ENCODE data around the gene C3. TPM values are rescaled to one million over a fixed set of nuclear protein-coding genes. Genes with fewer than 3 reads are reported as not detected.
"Not testable (repeated sequence)": the region's sequence is repeated elsewhere in the genome, so short reads cannot be mapped to it uniquely, and the experiment has no call there.

C3 gene
- polyA plus RNA-seq (ENCODE audit: insufficient read length) = 60.1 TPM

GRCh38 chr19:6720369-6721137 lies at the start of gene C3:
Gene C3, minus strand, starts transcription at chr19:6720650. Its CDS starts 61 bp downstream, at chr19:6720589.
- no peak for DNase-seq

GRCh38 chr19:6769006-6769619 lies 48.7 kb upstream of the C3 start:
- DNase-seq = no peak

- DNase-seq = no peak
These were observed 47.9 kb upstream of the C3 start for GRCh38 chr19:6768236-6768785.

GRCh38 chr19:6767357-6768235 lies 47.1 kb upstream of the C3 start, which contains the start of gene SH2D3A:
Gene SH2D3A, minus strand, starts transcription at chr19:6767435. Its CDS starts 3,687 bp downstream, at chr19:6763748.
- no peak for DNase-seq

- no peak for DNase-seq
These were observed 46.6 kb upstream of the C3 start for GRCh38 chr19:6767081-6767356.

GRCh38 chr19:6766357-6767080 lies 46.1 kb upstream of the C3 start:
- no peak for DNase-seq

GRCh38 chr19:6765738-6766356 lies 45.4 kb upstream of the C3 start:
- DNase-seq = no peak

- DNase-seq = not testable (repeated sequence)
These were observed 41.9 kb upstream of the C3 start for GRCh38 chr19:6762253-6762797.

GRCh38 chr19:6761053-6761676 lies 40.7 kb upstream of the C3 start:
- DNase-seq = no peak

- no peak for DNase-seq
These were observed 40.2 kb upstream of the C3 start for GRCh38 chr19:6760606-6761005.

- DNase-seq = no peak
These were observed 34.4 kb upstream of the C3 start for GRCh38 chr19:6754653-6755463.

GRCh38 chr19:6754136-6754535 lies 33.7 kb upstream of the C3 start:
- DNase-seq = no peak

GRCh38 chr19:6753178-6754031 lies 33.0 kb upstream of the C3 start:
- no peak for DNase-seq

- no peak for DNase-seq
These were observed 32.1 kb upstream of the C3 start for GRCh38 chr19:6752256-6753177.

GRCh38 chr19:6751189-6751588 lies 30.7 kb upstream of the C3 start:
- no peak for DNase-seq

GRCh38 chr19:6750062-6750461 lies 29.6 kb upstream of the C3 start:
- no peak for DNase-seq

- DNase-seq = not testable (repeated sequence)
These were observed 28.1 kb upstream of the C3 start for GRCh38 chr19:6748543-6748942.

GRCh38 chr19:6745965-6746364 lies 25.5 kb upstream of the C3 start:
- DNase-seq = no peak
